Measurements from ENCODE around the gene CEP41. TPM values are rescaled to one million over a fixed set of nuclear protein-coding genes. Genes with fewer than 3 reads are reported as not detected.

CEP41 gene
- total and polyA plus RNA-seq, 2 of the 13 experiments (the other 11 are each of a cell fraction or from before 2014, with no cell fraction given) = 8.7 to 9.0 TPM

DNA sequence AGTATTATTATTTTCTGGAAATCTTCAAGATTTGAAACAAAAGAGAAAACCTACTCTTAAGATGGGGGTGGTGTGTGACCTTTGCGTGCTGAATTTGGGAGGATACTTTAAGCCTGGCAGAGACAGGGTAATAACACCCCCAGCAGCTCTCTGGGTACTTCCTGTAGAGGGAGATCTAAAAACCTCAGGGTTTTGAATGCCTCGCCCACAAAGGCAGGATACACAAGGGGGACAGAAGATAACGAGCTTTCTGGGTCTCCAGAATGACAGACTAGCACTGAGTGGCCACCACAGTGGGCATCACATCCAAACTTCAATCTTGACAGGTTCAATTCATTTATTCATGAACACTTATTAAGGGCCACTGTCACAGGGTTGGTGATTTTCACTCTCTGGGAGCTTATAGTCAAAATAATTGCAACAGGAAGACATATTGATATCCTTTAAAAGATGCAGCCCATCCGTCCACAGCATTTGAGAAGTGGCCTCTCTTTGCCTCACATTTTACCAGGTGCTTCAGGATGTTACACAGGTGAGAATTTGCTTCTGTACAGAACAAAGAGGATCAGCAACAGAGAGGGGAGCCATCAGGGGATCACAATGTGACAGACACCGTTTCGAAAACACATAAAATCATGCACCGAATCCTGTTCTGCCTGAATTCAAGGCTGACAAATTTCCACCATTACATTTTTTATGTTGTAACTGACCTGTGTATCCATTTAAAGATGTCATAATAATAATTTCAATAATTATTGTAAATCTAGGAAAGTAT is 46.2 kb downstream of the CEP41 start (continued):
- TF ChIP-seq, protein P1, sequence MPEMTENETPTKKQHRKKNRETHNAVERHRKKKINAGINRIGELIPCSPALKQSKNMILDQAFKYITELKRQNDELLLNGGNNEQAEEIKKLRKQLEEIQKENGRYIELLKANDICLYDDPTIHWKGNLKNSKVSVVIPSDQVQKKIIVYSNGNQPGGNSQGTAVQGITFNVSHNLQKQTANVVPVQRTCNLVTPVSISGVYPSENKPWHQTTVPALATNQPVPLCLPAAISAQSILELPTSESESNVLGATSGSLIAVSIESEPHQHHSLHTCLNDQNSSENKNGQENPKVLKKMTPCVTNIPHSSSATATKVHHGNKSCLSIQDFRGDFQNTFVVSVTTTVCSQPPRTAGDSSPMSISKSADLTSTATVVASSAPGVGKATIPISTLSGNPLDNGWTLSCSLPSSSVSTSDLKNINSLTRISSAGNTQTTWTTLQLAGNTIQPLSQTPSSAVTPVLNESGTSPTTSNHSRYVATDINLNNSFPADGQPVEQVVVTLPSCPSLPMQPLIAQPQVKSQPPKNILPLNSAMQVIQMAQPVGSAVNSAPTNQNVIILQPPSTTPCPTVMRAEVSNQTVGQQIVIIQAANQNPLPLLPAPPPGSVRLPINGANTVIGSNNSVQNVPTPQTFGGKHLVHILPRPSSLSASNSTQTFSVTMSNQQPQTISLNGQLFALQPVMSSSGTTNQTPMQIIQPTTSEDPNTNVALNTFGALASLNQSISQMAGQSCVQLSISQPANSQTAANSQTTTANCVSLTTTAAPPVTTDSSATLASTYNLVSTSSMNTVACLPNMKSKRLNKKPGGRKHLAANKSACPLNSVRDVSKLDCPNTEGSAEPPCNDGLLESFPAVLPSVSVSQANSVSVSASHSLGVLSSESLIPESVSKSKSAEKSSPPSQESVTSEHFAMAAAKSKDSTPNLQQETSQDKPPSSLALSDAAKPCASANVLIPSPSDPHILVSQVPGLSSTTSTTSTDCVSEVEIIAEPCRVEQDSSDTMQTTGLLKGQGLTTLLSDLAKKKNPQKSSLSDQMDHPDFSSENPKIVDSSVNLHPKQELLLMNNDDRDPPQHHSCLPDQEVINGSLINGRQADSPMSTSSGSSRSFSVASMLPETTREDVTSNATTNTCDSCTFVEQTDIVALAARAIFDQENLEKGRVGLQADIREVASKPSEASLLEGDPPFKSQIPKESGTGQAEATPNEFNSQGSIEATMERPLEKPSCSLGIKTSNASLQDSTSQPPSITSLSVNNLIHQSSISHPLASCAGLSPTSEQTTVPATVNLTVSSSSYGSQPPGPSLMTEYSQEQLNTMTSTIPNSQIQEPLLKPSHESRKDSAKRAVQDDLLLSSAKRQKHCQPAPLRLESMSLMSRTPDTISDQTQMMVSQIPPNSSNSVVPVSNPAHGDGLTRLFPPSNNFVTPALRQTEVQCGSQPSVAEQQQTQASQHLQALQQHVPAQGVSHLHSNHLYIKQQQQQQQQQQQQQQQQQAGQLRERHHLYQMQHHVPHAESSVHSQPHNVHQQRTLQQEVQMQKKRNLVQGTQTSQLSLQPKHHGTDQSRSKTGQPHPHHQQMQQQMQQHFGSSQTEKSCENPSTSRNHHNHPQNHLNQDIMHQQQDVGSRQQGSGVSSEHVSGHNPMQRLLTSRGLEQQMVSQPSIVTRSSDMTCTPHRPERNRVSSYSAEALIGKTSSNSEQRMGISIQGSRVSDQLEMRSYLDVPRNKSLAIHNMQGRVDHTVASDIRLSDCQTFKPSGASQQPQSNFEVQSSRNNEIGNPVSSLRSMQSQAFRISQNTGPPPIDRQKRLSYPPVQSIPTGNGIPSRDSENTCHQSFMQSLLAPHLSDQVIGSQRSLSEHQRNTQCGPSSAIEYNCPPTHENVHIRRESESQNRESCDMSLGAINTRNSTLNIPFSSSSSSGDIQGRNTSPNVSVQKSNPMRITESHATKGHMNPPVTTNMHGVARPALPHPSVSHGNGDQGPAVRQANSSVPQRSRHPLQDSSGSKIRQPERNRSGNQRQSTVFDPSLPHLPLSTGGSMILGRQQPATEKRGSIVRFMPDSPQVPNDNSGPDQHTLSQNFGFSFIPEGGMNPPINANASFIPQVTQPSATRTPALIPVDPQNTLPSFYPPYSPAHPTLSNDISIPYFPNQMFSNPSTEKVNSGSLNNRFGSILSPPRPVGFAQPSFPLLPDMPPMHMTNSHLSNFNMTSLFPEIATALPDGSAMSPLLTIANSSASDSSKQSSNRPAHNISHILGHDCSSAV (CRISPR knock-in tag; IDR thresholded peaks at IDR 0.05; ENCODE audit: borderline replicate concordance) = no peak
- TF ChIP-seq, protein P2, sequence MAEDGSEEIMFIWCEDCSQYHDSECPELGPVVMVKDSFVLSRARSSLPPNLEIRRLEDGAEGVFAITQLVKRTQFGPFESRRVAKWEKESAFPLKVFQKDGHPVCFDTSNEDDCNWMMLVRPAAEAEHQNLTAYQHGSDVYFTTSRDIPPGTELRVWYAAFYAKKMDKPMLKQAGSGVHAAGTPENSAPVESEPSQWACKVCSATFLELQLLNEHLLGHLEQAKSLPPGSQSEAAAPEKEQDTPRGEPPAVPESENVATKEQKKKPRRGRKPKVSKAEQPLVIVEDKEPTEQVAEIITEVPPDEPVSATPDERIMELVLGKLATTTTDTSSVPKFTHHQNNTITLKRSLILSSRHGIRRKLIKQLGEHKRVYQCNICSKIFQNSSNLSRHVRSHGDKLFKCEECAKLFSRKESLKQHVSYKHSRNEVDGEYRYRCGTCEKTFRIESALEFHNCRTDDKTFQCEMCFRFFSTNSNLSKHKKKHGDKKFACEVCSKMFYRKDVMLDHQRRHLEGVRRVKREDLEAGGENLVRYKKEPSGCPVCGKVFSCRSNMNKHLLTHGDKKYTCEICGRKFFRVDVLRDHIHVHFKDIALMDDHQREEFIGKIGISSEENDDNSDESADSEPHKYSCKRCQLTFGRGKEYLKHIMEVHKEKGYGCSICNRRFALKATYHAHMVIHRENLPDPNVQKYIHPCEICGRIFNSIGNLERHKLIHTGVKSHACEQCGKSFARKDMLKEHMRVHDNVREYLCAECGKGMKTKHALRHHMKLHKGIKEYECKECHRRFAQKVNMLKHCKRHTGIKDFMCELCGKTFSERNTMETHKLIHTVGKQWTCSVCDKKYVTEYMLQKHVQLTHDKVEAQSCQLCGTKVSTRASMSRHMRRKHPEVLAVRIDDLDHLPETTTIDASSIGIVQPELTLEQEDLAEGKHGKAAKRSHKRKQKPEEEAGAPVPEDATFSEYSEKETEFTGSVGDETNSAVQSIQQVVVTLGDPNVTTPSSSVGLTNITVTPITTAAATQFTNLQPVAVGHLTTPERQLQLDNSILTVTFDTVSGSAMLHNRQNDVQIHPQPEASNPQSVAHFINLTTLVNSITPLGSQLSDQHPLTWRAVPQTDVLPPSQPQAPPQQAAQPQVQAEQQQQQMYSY (CRISPR knock-in tag; IDR thresholded peaks at IDR 0.05) = no peak
- TF ChIP-seq ZNF101 (CRISPR knock-in tag; IDR thresholded peaks at IDR 0.05; ENCODE audit: borderline replicate concordance, low read depth) (no peak), ZNF547 (CRISPR knock-in tag; IDR thresholded peaks at IDR 0.05) (no peak), SP140L (CRISPR knock-in tag; IDR thresholded peaks at IDR 0.05; ENCODE audit: borderline replicate concordance) (no peak), NFRKB (IDR thresholded peaks at IDR 0.05) (no peak), CBX5 (CRISPR knock-in tag; IDR thresholded peaks at IDR 0.05; ENCODE audit: borderline replicate concordance) (no peak)
- TF ChIP-seq, protein P3, sequence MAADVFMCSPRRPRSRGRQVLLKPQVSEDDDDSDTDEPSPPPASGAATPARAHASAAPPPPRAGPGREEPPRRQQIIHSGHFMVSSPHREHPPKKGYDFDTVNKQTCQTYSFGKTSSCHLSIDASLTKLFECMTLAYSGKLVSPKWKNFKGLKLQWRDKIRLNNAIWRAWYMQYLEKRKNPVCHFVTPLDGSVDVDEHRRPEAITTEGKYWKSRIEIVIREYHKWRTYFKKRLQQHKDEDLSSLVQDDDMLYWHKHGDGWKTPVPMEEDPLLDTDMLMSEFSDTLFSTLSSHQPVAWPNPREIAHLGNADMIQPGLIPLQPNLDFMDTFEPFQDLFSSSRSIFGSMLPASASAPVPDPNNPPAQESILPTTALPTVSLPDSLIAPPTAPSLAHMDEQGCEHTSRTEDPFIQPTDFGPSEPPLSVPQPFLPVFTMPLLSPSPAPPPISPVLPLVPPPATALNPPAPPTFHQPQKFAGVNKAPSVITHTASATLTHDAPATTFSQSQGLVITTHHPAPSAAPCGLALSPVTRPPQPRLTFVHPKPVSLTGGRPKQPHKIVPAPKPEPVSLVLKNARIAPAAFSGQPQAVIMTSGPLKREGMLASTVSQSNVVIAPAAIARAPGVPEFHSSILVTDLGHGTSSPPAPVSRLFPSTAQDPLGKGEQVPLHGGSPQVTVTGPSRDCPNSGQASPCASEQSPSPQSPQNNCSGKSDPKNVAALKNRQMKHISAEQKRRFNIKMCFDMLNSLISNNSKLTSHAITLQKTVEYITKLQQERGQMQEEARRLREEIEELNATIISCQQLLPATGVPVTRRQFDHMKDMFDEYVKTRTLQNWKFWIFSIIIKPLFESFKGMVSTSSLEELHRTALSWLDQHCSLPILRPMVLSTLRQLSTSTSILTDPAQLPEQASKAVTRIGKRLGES (CRISPR knock-in tag; IDR thresholded peaks at IDR 0.05; ENCODE audit: borderline replicate concordance) = no peak
- TF ChIP-seq, protein P4, sequence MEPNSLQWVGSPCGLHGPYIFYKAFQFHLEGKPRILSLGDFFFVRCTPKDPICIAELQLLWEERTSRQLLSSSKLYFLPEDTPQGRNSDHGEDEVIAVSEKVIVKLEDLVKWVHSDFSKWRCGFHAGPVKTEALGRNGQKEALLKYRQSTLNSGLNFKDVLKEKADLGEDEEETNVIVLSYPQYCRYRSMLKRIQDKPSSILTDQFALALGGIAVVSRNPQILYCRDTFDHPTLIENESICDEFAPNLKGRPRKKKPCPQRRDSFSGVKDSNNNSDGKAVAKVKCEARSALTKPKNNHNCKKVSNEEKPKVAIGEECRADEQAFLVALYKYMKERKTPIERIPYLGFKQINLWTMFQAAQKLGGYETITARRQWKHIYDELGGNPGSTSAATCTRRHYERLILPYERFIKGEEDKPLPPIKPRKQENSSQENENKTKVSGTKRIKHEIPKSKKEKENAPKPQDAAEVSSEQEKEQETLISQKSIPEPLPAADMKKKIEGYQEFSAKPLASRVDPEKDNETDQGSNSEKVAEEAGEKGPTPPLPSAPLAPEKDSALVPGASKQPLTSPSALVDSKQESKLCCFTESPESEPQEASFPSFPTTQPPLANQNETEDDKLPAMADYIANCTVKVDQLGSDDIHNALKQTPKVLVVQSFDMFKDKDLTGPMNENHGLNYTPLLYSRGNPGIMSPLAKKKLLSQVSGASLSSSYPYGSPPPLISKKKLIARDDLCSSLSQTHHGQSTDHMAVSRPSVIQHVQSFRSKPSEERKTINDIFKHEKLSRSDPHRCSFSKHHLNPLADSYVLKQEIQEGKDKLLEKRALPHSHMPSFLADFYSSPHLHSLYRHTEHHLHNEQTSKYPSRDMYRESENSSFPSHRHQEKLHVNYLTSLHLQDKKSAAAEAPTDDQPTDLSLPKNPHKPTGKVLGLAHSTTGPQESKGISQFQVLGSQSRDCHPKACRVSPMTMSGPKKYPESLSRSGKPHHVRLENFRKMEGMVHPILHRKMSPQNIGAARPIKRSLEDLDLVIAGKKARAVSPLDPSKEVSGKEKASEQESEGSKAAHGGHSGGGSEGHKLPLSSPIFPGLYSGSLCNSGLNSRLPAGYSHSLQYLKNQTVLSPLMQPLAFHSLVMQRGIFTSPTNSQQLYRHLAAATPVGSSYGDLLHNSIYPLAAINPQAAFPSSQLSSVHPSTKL (CRISPR knock-in tag; IDR thresholded peaks at IDR 0.05) = no peak

Measured in HepG2 (cell line).